NCI-H446 (cell line): ENCODE results near the gene FAM76B.

ENCODE experiments used
- DNase-seq, 2 experiments: peaks; one replicate each; lab custom pipeline; 2025; lab: John Stamatoyannopoulos, UW

The FAM76B gene

GRCh38 chr11:95792200-95792599 is 2.6 kb upstream of the FAM76B start:
- no peak for DNase-seq

GRCh38 chr11:95791709-95792033 is 2.1 kb upstream of the FAM76B start:
- no peak for DNase-seq

- DNase-seq: peak; percentile 35 to 49
Measured at GRCh38 chr11:95790933-95791708, 1.5 kb upstream of the FAM76B start.

GRCh38 chr11:95790123-95790932 is 746 bp upstream of the FAM76B start, which contains the start of gene CEP57:
TSS of gene CEP57 (plus strand) at chr11:95790498. CDS start at chr11:95790699, 201 bp downstream.
- peak; percentile 98 to 99 for DNase-seq

GRCh38 chr11:95788921-95789505 is 569 bp downstream of the FAM76B start:
- peak in 1 of 2 experiments; percentile 49 for DNase-seq

- no peak for DNase-seq
Measured at GRCh38 chr11:95780544-95780943, 9.0 kb downstream of the FAM76B start.

- DNase-seq: no peak
Measured at GRCh38 chr11:95778699-95779098, 10.9 kb downstream of the FAM76B start.

- DNase-seq: no peak
Measured at GRCh38 chr11:95776859-95777258, 12.7 kb downstream of the FAM76B start.

GRCh38 chr11:95768521-95768920 is 21.1 kb downstream of the FAM76B start:
- no peak for DNase-seq

- no peak for DNase-seq
Measured at GRCh38 chr11:95767498-95767897, 22.1 kb downstream of the FAM76B start.

GRCh38 chr11:95766701-95767100 is 22.9 kb downstream of the FAM76B start:
- DNase-seq: no peak

- peak; percentile 49 to 76 for DNase-seq
Measured at GRCh38 chr11:95764267-95764898, 25.2 kb downstream of the FAM76B start.

GRCh38 chr11:95762534-95762933 is 27.0 kb downstream of the FAM76B start:
- DNase-seq: no peak

GRCh38 chr11:95760941-95761340 is 28.6 kb downstream of the FAM76B start:
- peak in 1 of 2 experiments; percentile 44 for DNase-seq

- DNase-seq: no peak
Measured at GRCh38 chr11:95751515-95751914, 38.1 kb downstream of the FAM76B start.

- no peak for DNase-seq
Measured at GRCh38 chr11:95750101-95750500, 39.5 kb downstream of the FAM76B start.

- no peak for DNase-seq
Measured at GRCh38 chr11:95739108-95739938, 50.3 kb downstream of the FAM76B start.

GRCh38 chr11:95736809-95737208 is 52.8 kb downstream of the FAM76B start:
- DNase-seq: no peak

GRCh38 chr11:95736355-95736754 is 53.2 kb downstream of the FAM76B start:
- no peak for DNase-seq

- DNase-seq: no peak
Measured at GRCh38 chr11:95734009-95734572, 55.5 kb downstream of the FAM76B start.
